ENCODE measurements around the gene KRT79.

The KRT79 gene

GRCh38 chr12:52818388-52818787 is 15.7 kb downstream of the KRT79 start:
- DNase-seq: no peak

- no peak for DNase-seq
Observed at GRCh38 chr12:52817699-52818238, 16.3 kb downstream of the KRT79 start.

DNA sequence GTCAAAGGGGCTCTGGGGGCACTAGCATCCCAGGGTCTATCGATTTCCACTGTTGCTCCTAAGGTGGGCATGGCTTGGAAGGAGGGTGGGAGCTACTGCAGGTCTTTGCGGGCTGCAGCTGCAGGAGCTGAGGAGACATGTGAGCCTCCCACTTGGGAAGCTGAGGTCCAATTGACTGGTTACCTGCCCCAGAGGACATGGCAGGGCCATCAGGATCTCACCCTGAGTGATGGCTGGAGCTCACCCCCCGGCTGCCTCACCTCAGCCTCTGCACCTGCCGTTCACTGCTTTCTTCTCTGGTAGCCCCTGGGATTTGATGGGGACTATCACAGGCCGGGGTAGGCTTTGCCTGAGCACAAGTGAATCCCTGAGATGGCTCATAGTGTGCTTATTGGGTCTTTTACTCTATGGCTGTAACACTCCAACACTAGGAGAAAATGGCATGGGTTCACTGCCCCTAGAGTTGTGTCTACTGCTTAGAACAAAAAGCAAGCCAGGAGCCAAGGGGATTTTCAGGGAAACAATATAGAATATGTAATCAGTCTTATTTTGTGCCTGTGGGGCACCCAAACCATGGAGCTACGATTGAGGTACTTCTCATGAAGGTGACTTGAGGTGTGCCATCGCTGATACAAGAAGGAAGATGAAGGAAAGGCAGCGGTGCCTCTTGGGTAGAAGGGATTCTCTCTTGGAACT is 17.0 kb downstream of the KRT79 start:
- DNase-seq: no peak

DNA sequence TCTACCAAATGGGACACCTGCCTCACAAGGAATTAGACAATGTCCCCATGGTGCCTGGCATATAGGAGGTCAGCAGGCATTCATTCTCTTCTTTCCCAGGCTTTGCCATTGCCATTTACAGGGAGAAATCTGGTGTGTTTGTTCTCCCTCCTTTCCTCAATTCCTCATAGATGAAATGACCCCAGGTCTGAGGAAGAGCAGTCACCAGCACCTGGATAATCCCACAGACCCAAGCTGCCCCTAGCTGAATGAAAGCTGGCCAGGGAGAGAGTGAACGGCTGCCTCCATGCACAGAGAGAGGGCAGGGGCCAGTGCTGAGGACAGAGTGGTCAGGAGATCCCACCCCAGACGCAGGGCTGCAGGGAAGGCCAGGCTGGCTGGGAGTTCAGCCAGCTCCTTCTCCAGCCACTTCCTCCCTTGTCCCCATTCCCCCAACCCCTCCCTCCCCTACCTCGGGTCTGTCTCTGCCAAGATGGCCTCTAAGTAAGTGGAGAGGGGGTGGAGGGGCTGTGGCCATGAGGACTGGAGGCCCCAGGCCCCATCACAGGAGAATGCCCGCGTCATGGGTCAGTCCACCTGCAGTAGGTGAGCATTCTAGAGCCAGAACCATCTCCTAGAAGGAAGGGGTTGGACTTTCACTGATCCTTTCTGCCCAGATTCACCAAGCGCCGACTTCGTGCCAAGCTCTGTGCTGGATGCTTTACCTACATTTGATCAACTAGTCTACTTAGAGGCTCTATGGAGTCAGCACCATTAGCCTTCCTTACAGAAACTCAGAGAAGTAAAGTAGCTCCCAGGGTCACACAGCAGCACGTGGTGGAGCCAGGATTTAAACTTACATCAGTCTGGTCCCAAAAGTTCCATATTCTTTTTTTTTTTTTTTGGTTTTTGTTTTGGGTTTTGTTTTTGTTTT is 18.2 kb downstream of the KRT79 start:
- DNase-seq: no peak

DNA sequence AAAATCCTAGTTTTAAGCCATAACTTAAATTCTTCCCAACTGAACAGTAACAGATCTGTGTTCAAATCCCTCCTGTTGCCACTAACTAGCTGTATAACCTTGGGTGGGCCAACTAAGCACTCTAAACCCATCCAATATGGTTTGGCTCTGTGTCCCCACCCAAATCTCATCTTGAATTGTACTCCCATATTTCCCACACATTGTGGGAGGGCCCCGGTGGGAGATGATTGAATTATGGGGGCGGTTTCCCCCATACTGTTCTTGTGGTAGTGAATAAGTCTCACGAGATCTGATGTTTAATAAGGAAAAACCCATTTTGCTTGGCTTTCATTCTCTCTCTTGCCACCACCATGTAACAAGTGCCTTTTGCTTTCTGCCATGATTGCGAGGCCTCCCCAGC is 18.9 kb downstream of the KRT79 start:
- DNase-seq: no peak

GRCh38 chr12:52814710-52815155 is 19.4 kb downstream of the KRT79 start:
- DNase-seq: no peak

GRCh38 chr12:52813885-52814709 is 20.0 kb downstream of the KRT79 start, which contains the start of gene KRT4:
TSS of gene KRT4 (minus strand) at chr12:52814116. CDS start at chr12:52814058, 58 bp downstream.
- DNase-seq: no peak

- no peak for DNase-seq
Observed at GRCh38 chr12:52813203-52813819, 20.8 kb downstream of the KRT79 start.

GRCh38 chr12:52812749-52813148 is 21.4 kb downstream of the KRT79 start:
- no peak for DNase-seq

DNA sequence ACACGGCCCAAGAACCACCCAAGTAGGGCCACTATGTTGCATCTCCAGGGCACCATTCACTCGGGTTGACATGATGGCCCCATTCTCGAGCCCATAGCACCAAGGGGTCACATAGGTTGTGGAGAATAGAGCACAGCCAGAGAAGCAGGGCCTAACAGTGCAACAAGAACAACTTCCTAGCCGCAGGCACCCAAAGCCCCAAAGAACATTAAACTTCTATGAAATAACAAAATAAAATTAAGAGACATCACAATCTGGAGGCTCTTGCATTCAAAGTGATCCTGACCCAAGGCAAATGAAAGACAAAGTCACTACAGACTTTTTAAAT is 22.1 kb downstream of the KRT79 start:
- no peak for DNase-seq

DNA sequence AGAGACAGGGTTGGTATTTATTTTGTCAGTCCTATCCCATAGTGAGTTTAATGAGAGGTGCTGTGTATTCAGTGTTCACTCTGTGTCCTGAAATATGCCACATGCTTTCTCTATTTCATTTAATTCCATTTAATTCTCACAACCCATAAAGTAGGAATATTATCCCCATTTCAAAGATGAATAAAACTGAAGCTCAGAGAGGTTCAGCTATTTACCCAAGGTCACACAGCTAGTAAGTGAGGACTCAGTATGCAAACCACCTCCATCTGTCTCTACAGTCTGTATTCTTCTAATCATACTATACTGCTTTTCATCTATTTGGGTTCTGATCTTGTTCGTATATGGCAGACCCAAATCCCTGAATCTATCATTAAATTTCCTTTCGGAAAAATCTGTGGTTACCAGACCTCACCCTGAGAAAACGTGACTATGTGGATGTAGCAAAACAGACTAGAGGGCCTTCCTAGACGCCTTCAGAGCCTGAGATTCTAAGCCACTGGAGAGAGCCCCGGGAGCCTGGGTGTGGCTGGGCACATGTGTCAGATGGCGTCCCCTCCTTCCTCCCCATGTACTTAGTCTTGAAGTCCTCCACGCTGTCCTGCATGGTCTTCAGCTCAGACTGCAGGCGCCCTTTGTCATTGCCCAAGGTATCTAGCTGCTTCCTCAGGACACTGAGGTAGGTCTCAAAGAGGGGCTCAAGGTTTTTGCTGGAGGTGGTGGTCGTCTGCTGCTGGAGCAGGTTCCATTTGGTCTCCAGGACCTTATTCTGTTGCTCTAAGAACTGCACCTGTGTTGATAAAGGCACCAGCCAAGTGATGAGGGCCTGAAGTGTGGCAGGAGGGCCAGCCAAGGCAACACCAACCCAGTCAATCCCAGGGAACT is 22.7 kb downstream of the KRT79 start:
- no peak for DNase-seq

- no peak for DNase-seq
Observed at GRCh38 chr12:52810554-52810953, 23.6 kb downstream of the KRT79 start.

DNA sequence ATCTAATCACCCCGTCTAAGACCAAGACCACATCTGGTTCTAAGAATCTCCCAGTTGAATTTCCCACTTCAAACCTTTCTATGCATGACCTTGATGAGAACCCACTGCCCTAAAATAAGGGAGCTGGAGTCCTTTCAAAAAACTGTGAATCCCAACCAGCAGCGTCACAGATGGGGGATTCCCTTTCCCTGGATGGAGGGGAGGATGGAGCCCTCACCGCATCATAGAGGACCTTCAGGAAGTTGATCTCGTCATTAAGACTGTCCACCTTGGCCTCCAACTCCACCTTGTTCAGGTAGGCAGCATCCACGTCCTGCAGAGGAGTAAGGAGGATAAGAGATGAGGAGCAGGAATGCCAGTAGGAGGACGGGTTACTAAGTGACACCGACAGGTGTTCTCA is 24.9 kb downstream of the KRT79 start:
- DNase-seq: no peak

DNA sequence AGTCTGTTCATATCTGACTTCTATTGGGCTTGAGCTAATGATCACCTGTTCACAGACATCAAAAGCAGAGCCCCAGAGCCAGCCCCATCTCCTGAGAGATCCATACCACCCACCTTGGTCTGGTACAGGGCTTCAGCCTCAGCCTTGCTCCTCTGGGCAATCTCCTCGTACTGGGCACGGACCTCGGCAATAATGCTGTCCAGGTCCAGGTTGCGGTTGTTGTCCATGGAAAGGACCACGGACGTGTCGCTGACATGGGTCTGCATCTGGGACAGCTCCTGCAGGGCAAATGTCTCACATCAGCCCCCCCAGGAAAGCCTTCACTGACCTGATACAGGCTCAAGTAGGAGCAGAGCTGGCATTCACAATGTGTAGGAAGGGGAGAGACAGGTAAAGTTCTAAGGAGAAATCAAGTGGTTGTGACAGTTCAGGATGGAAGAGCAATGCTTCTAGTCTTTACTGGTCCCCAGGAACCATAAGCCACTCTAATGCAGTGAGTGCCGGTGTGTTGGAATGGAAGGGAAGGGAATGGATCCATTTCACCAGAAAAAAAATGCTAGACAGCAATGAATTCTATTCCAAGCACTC is 25.4 kb downstream of the KRT79 start:
- no peak for DNase-seq

GRCh38 chr12:52807544-52808470 is 26.3 kb downstream of the KRT79 start:
- DNase-seq: no peak

DNA sequence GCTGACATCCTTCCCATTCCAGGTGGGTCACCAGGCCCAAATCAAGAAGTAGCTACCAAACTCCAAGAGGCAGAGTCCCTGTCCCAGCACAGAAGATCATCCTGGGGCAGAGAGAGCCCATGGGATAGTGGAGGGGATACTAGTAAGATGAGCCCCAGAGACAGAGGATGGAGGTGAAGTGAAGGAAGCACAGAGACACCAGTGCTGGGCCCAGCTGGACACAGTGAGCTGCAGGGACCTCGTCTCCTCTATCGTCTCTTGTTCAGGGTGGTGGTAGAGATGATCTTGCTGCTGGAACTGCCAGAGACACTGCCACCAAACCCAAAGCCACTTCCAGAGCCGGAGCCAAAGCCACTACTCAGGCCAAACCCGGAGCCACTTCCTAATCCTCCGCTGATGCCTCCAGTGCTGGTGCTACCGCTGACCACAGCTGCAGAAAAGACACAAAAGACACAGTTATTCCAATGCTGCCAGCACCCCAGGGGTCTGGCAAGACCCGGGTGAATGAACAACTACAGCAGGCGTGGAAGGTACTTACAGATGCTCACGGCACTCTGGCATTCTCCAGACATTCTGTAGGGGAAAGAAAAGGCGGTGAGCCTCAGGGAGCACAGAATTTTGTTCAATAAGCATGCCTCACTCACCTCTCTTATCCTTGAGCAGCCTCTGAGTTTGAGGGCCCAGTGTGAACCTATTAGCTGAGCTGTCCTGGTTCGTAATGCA is 27.1 kb downstream of the KRT79 start:
- DNase-seq: no peak

- no peak for DNase-seq
Observed at GRCh38 chr12:52806169-52806811, 27.8 kb downstream of the KRT79 start.

- no peak for DNase-seq
Observed at GRCh38 chr12:52805739-52806138, 28.4 kb downstream of the KRT79 start.

GRCh38 chr12:52805000-52805399 is 29.1 kb downstream of the KRT79 start:
- DNase-seq: no peak

Measured in right forelimb (tissue), 1 donor.